D721Med (cell line): Measurements from ENCODE around the gene NTRK3.

Experiments
- DNase-seq: peaks from one replicate; pipeline ENCODE4 v3.0.0; 2011; ENCODE audit warnings: low spot score; ENCODE audit not compliant: insufficient read length
- FAIRE-seq: peaks from 2 replicates; lab custom pipeline; 2011; peaks lifted over from hg19 to GRCh38; lab: Jason Lieb, UNC
- CTCF ChIP-seq: IDR thresholded peaks from 2 replicates; pipeline ENCODE4 v1.5.1; 2012; ENCODE audit warnings: mild to moderate bottlenecking, control low read depth; ENCODE audit not compliant: insufficient read depth; ENCODE audit errors: missing control alignments

Gene NTRK3

GRCh38 chr15:88231909-88232644, 24.5 kb downstream of the NTRK3 start:
- no peak for TF ChIP-seq CTCF
- FAIRE-seq (no peak), DNase-seq (no peak)

GRCh38 chr15:88230823-88231222, 25.7 kb downstream of the NTRK3 start:
- DNase-seq (no peak), FAIRE-seq (no peak)
- TF ChIP-seq CTCF: no peak

GRCh38 chr15:88225461-88225860, 31.1 kb downstream of the NTRK3 start:
- FAIRE-seq: no peak
- TF ChIP-seq CTCF: no peak
- no peak for DNase-seq

- DNase-seq: no peak
- no peak for FAIRE-seq
- TF ChIP-seq CTCF: no peak
These were observed 33.5 kb downstream of the NTRK3 start for GRCh38 chr15:88223084-88223483.

- DNase-seq (no peak), FAIRE-seq (no peak)
- TF ChIP-seq CTCF: no peak
These were observed 34.7 kb downstream of the NTRK3 start for GRCh38 chr15:88221836-88222235.

GRCh38 chr15:88220443-88221335, 35.9 kb downstream of the NTRK3 start:
- DNase-seq (no peak), FAIRE-seq (no peak)
- no peak for TF ChIP-seq CTCF
